Naive thymus-derived CD8-positive, alpha-beta T cell (primary cell): Measurements from ENCODE around the gene PLEKHG4B. TPM values are rescaled to one million over a fixed set of nuclear protein-coding genes. Genes with fewer than 3 reads are reported as not detected.
"Not testable (repeated sequence)": the region's sequence is repeated elsewhere in the genome, so short reads cannot be mapped to it uniquely, and the experiment has no call there.

ENCODE experiments used
- ATAC-seq, 2 donors: fragments of 150-1000 bp; cut with Tn5 transposase in 1 of 2; sonication (Bioruptor Pico), chemical (Tn5 transposase) in 1 of 2; 1 replicate in 1 of 2; 2 replicates in 1 of 2; pipeline ENCODE4 v1.10.0; 2021; ENCODE audit warnings: mild to moderate bottlenecking in 2 of 2, moderate library complexity in 2 of 2
- POLR2A ChIA-PET: fragments of 350-600 bp; sonication (Branson Sonifier 250); formaldehyde crosslinking; loops from one replicate; lab custom pipeline; 2021; ENCODE audit warnings: antibody characterized with exemption; lab: Charles Lee
- DNase-seq, 10 donors: peaks; one replicate each; pipeline versions ENCODE4 v3.0.0 to v3.0.0-alpha.2; 2020 to 2022
- H3K27ac Mint-ChIP-seq, 10 donors: one replicate each; pipeline ENCODE4 v1.8.0; 2020 to 2022; ENCODE audit warnings: mild to moderate bottlenecking in 10 of 10, mixed read lengths in 10 of 10, moderate library complexity in 4 of 10, inconsistent platforms in 1 of 10
- H3K27me3 Mint-ChIP-seq, 5 donors: one replicate each; pipeline ENCODE4 v1.8.0; 2021 to 2022; ENCODE audit warnings: mixed read lengths in 5 of 5
- H3K36me3 Mint-ChIP-seq, 3 donors: one replicate each; pipeline ENCODE4 v1.8.0; 2020 to 2022; ENCODE audit warnings: mixed read lengths in 3 of 3, mild to moderate bottlenecking in 2 of 3, inconsistent platforms in 1 of 3
- H3K4me1 Mint-ChIP-seq, 4 donors: one replicate each; pipeline ENCODE4 v1.8.0; 2021 to 2022; ENCODE audit warnings: mixed read lengths in 4 of 4
- H3K4me3 Mint-ChIP-seq, 10 donors: one replicate each; pipeline ENCODE4 v1.8.0; 2020 to 2022; ENCODE audit warnings: mild to moderate bottlenecking in 10 of 10, mixed read lengths in 10 of 10, moderate library complexity in 6 of 10, inconsistent platforms in 1 of 10
- H3K9me3 Mint-ChIP-seq, 9 donors: one replicate each; pipeline ENCODE4 v1.8.0; 2020 to 2022; ENCODE audit warnings: mixed read lengths in 9 of 9, mild to moderate bottlenecking in 3 of 9, inconsistent platforms in 1 of 9, moderate library complexity in 1 of 9
- polyA plus RNA-seq, 3 donors: library from polyadenylated mRNA; unstranded; fragments of 300-500 nt; fragmentation: Illumina TruSeq; gene quantifications; one replicate each; pipeline ENCODE4 v1.2.3, GENCODE V29; 2021
- total RNA-seq, 8 experiments: library from RNA in 2 of 8; stranded (reverse) in 2 of 8; gene quantifications; one replicate each; pipeline ENCODE4 v1.2.3 and lab custom pipeline; 2021 to 2026

The PLEKHG4B gene
- total and polyA plus RNA-seq, 5 experiments from 2014 or later: not detected

DNA sequence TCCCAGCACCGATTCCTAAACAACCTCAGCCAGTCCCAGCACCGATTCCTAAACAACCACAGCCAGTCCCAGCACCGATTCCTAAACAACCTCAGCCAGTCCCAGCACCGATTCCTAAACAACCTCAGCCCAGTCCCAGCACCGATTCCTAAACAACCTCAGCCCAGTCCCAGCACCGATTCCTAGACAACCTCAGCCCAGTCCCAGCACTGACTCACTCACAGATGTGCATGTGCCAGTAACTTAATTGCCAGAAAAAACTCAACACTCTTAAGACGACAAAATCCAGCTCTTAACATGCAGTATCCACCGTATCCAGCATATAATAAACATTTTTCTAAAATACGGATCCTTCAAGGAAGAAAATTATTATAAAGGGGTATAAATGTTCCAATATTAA, 12.1 kb downstream of the PLEKHG4B start:
- POLR2A ChIA-PET, H3K36me3 Mint-ChIP-seq, H3K4me3 Mint-ChIP-seq, ATAC-seq, DNase-seq, H3K4me1 Mint-ChIP-seq, H3K9me3 Mint-ChIP-seq: not testable (repeated sequence)
- peaks cover 5 to 32% (median 10%) of the 10 kb centered on the region in 5 donors for H3K27me3 Mint-ChIP-seq
- H3K27ac Mint-ChIP-seq: peak overlapping the region in 1 of 10 donors; percentile 11

DNA sequence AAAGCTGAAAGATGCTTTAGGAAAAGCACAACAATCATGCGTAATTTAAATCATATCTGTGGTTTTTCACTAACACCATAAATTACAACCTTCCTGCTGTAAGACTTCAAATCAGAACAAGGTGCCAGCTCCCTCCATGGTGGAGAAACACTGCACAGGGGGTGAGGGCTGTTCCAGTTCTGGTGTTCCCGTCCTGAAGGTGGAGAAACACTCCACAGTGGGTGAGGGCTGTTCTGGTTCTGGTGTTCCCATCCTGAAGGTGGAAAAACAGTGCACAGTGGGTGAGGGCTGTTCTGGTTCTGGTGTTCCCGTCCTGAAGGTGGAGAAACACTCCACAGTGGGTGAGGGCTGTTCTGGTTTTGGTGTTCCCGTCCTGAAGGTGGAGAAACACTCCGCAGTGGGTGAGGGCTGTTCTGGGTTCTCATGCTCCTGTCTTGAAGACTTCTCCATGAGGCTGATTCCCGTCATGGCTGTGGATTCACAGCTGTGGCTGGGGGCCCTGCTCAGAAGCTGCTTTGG, 12.9 kb downstream of the PLEKHG4B start:
- POLR2A ChIA-PET: no interaction called here
- peaks cover under 1 to 25% (median 4%) of the 10 kb centered on the region in 5 donors for H3K27me3 Mint-ChIP-seq

DNA sequence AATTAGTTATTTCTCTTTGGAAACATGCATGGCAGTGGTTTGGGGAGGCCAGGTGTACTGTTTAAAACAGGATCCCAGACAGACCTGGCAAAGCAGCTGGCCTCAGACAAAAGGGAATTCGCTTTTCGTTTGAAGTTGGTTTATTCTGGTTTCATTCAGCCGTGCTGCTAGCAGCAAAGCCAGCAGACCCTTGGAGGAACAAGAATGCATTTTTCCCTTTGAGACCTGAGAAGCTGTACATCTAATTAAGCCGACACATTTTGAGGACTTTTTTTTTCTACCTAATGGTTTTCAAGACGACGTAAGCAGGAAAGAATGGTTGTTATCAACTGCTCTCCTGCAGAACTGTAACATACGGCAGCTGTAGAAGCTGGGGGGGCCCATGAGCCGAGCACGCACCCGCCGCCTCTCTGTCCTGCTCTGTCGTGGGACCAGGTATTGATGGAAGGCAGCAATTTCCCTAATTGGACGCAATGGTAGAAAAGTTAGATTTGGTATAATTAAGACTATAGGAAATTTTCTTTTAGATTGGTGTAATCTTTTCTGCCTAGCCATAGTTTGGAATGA, 13.6 kb downstream of the PLEKHG4B start:
- Mint-ChIP-seq H3K4me1 (no peaks in the 10 kb centered on the region), H3K27me3 (peaks cover 0 to 21% (median 3%) of the 10 kb centered on the region in 5 donors), H3K9me3 (peaks cover 0 to 6% (median 0%) of the 10 kb centered on the region in 9 donors), H3K4me3 (no peak overlapping the region), H3K36me3 (no peaks in the 10 kb centered on the region), H3K27ac (no peak overlapping the region)
- no peak for ATAC-seq
- no peak for DNase-seq
- POLR2A ChIA-PET: no interaction called here

More for the DNA sequence above, 12.9 kb downstream of the PLEKHG4B start:
- no peaks in the 10 kb centered on the region for H3K36me3 Mint-ChIP-seq
- no peak overlapping the region for H3K27ac Mint-ChIP-seq
- H3K4me1 Mint-ChIP-seq: no peaks in the 10 kb centered on the region
- no peak overlapping the region for H3K4me3 Mint-ChIP-seq
- DNase-seq (no peak), ATAC-seq (no peak)
- no peaks in the 10 kb centered on the region for H3K9me3 Mint-ChIP-seq

DNA sequence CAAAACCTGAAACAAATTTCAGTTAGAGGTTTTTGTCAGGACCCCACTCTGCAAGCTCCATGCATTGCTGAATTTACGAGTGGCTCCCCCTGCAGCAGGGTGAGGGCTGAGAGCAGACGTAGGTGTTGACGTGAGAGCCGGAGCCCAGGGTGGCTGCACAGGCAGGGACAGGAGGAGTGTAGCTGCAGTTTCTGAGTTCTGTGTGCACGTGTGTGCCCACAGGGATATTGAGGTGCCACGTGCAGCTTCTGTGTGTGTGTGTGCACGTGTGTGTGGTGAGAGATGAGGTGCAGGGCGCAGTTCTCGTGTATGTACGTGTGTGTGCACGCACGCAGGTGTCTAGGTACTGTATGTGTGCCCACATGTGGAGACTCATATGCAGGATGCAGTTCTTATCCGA, 14.6 kb downstream of the PLEKHG4B start:
- H3K27ac Mint-ChIP-seq: no peak overlapping the region
- peaks cover 0 to 9% (median 0%) of the 10 kb centered on the region in 9 donors for H3K9me3 Mint-ChIP-seq
- no peaks in the 10 kb centered on the region for H3K4me1 Mint-ChIP-seq
- DNase-seq: no peak
- POLR2A ChIA-PET: no interaction called here
- H3K36me3 Mint-ChIP-seq: no peaks in the 10 kb centered on the region
- H3K4me3 Mint-ChIP-seq: no peak overlapping the region
- H3K27me3 Mint-ChIP-seq: peaks cover 0 to 21% (median 3%) of the 10 kb centered on the region in 5 donors
- no peak for ATAC-seq

GRCh38 chr5:107526-107925, 15.6 kb downstream of the PLEKHG4B start:
- Mint-ChIP-seq H3K27me3 (peaks cover 0 to 21% (median 3%) of the 10 kb centered on the region in 5 donors), H3K4me1 (no peaks in the 10 kb centered on the region), H3K9me3 (peaks cover 0 to 9% (median 0%) of the 10 kb centered on the region in 9 donors), H3K27ac (no peak overlapping the region), H3K4me3 (no peak overlapping the region), H3K36me3 (no peaks in the 10 kb centered on the region)
- ATAC-seq (no peak), DNase-seq (no peak)
- POLR2A ChIA-PET: no interaction called here

DNA sequence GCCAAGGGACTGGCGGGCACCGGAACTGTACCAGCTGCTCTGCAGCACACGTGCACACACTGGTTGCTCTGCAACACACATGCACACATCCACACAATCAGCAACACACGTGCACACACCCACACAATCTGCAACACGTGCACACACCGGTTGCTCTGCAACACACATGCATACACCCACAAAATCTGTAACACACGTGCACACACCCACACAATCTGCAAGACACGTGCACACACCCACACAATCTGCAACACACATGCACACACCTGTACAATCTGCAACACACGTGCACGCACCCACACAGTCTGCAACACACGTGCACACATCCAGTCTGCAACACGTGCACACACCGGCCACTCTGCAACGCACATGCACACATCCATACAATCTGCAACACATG, 17.9 kb downstream of the PLEKHG4B start:
- Mint-ChIP-seq H3K4me1 (no peaks in the 10 kb centered on the region), H3K27ac (no peak overlapping the region), H3K9me3 (peaks cover 0 to 9% (median 0%) of the 10 kb centered on the region in 9 donors), H3K4me3 (no peak overlapping the region), H3K27me3 (peaks cover 0 to 13% (median 6%) of the 10 kb centered on the region in 5 donors), H3K36me3 (no peaks in the 10 kb centered on the region)
- no peak for DNase-seq
- ATAC-seq: no peak
- POLR2A ChIA-PET: no interaction called here

DNA sequence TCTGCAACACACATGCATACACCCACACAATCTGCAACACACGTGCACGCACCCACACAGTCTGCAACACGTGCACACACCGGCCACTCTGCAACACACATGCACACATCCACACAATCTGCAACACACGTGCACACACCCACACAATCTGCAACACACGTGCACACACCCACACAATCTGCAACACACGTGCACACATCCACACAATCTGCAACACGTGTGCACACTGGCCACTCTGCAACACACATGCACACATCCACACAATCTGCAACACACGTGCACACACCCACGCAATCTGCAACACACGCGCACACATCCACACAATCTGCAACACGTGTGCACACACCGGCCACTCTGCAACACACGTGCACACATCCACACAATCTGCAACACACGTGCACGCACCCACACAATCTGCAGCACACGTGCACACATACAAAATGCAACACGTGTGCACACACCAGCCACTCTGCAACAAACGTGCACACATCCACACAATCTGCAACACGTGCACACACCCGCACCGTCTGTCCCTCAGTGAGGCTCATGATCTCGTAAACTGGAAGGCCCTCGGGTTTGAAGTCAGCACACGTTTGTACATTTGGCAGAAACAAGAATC, 18.4 kb downstream of the PLEKHG4B start:
- no peak overlapping the region for H3K4me3 Mint-ChIP-seq
- no peak overlapping the region for H3K27ac Mint-ChIP-seq
- no peaks in the 10 kb centered on the region for H3K4me1 Mint-ChIP-seq
- H3K36me3 Mint-ChIP-seq: no peaks in the 10 kb centered on the region
- DNase-seq (no peak), ATAC-seq (no peak)
- peaks cover 0 to 9% (median 0%) of the 10 kb centered on the region in 9 donors for H3K9me3 Mint-ChIP-seq
- POLR2A ChIA-PET: no interaction called here
- H3K27me3 Mint-ChIP-seq: peaks cover 0 to 18% (median 7%) of the 10 kb centered on the region in 5 donors

GRCh38 chr5:111171-111570, 19.2 kb downstream of the PLEKHG4B start:
- H3K9me3 Mint-ChIP-seq: peaks cover 0 to 9% (median 0%) of the 10 kb centered on the region in 9 donors
- ATAC-seq (no peak), DNase-seq (no peak)
- no peak overlapping the region for H3K27ac Mint-ChIP-seq
- POLR2A ChIA-PET: no interaction called here
- H3K36me3 Mint-ChIP-seq: no peaks in the 10 kb centered on the region
- H3K27me3 Mint-ChIP-seq: peaks cover 0 to 18% (median 7%) of the 10 kb centered on the region in 5 donors
- no peak overlapping the region for H3K4me3 Mint-ChIP-seq
- H3K4me1 Mint-ChIP-seq: no peaks in the 10 kb centered on the region

- POLR2A ChIA-PET: no interaction called here
- H3K4me3 Mint-ChIP-seq: no peak overlapping the region
These were observed 27.6 kb downstream of the PLEKHG4B start for GRCh38 chr5:119486-120097.

GRCh38 chr5:121432-121831, 29.5 kb downstream of the PLEKHG4B start:
- Mint-ChIP-seq H3K36me3 (peaks cover 0 to 16% (median 11%) of the 10 kb centered on the region in 3 donors), H3K4me1 (no peaks in the 10 kb centered on the region), H3K27me3 (peaks cover 12 to 23% (median 17%) of the 10 kb centered on the region in 5 donors), H3K27ac (no peak overlapping the region), H3K4me3 (no peak overlapping the region), H3K9me3 (peaks cover 18 to 49% (median 32%) of the 10 kb centered on the region in 9 donors)
- DNase-seq: no peak
- no peak for ATAC-seq
- POLR2A ChIA-PET: no interaction called here

More at GRCh38 chr5:119486-120097, 27.6 kb downstream of the PLEKHG4B start:
- ATAC-seq (no peak), DNase-seq (no peak)
- H3K36me3 Mint-ChIP-seq: peaks cover 0 to 9% (median 3%) of the 10 kb centered on the region in 3 donors
- peaks cover 13 to 37% (median 23%) of the 10 kb centered on the region in 9 donors for H3K9me3 Mint-ChIP-seq
- H3K27me3 Mint-ChIP-seq: peaks cover 11 to 25% (median 22%) of the 10 kb centered on the region in 5 donors
- no peak overlapping the region for H3K27ac Mint-ChIP-seq
- H3K4me1 Mint-ChIP-seq: no peaks in the 10 kb centered on the region

DNA sequence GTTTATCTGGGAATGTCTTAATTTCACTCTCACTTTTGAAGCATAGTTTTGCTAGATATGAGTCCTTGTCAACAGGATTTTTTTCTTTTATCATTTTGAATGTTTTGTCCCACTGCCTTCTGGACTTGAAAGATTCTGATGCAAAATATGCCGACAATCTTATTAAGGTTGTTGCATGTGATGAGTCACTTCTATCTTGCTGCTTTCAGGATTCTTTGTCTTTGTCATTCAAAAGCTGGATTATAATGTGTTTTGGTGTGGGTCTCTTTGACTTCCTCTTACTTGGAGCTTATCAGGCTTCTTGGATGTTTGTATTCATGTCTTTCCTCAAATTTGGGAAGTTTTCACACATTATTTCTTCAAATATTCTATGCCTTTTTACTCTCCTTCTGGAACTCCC, 33.8 kb downstream of the PLEKHG4B start:
- Mint-ChIP-seq H3K27ac (peak overlapping the region in 1 of 10 donors; percentile 41), H3K4me3 (no peak overlapping the region), H3K36me3 (peaks cover 0 to 20% (median 13%) of the 10 kb centered on the region in 3 donors), H3K9me3 (peaks cover 22 to 47% (median 33%) of the 10 kb centered on the region in 9 donors), H3K27me3 (peaks cover 11 to 19% (median 14%) of the 10 kb centered on the region in 5 donors), H3K4me1 (no peaks in the 10 kb centered on the region)
- POLR2A ChIA-PET: no interaction called here
- DNase-seq (no peak), ATAC-seq (no peak)

GRCh38 chr5:126806-127205, 34.8 kb downstream of the PLEKHG4B start:
- no peak overlapping the region for H3K4me3 Mint-ChIP-seq
- POLR2A ChIA-PET: no interaction called here
- ATAC-seq (no peak), DNase-seq (no peak)
- H3K36me3 Mint-ChIP-seq: peaks cover 0 to 15% (median 13%) of the 10 kb centered on the region in 3 donors
- H3K27me3 Mint-ChIP-seq: peaks cover 12 to 28% (median 17%) of the 10 kb centered on the region in 5 donors
- H3K27ac Mint-ChIP-seq: no peak overlapping the region
- H3K9me3 Mint-ChIP-seq: peaks cover 16 to 37% (median 28%) of the 10 kb centered on the region in 9 donors
- H3K4me1 Mint-ChIP-seq: no peaks in the 10 kb centered on the region

- Mint-ChIP-seq H3K4me1 (no peaks in the 10 kb centered on the region), H3K27me3 (peaks cover 14 to 39% (median 21%) of the 10 kb centered on the region in 5 donors), H3K36me3 (peaks cover 0 to 15% (median 13%) of the 10 kb centered on the region in 3 donors), H3K4me3 (no peak overlapping the region), H3K27ac (no peak overlapping the region), H3K9me3 (peaks cover 12 to 32% (median 24%) of the 10 kb centered on the region in 9 donors)
- ATAC-seq (no peak), DNase-seq (no peak)
- POLR2A ChIA-PET: no interaction called here
These were observed 35.9 kb downstream of the PLEKHG4B start for GRCh38 chr5:127886-128285.
